Activated CD8-positive, alpha-beta memory T cell treated with anti-CD3 and anti-CD28 coated beads, Interleukin-2, amount 50 U/mL, for 1 hour (primary cell): ENCODE results near the gene GRM4.
"Not testable (repeated sequence)": the region's sequence is repeated elsewhere in the genome, so short reads cannot be mapped to it uniquely, and the experiment has no call there.

ENCODE experiments used
- DNase-seq: peaks from one replicate; pipeline ENCODE4 v3.0.0-alpha.2; 2020; ENCODE audit errors: extremely low read depth

The GRM4 gene

GRCh38 chr6:34045771-34046170 lies 100.1 kb downstream of the GRM4 start:
- no peak for DNase-seq

- DNase-seq = no peak
These were observed 100.8 kb downstream of the GRM4 start for GRCh38 chr6:34044945-34045595.

GRCh38 chr6:34043359-34043758 lies 102.5 kb downstream of the GRM4 start:
- no peak for DNase-seq

GRCh38 chr6:34041998-34042397 lies 103.9 kb downstream of the GRM4 start:
- not testable (repeated sequence) for DNase-seq

GRCh38 chr6:34041385-34041784 lies 104.5 kb downstream of the GRM4 start:
- no peak for DNase-seq

- DNase-seq = no peak
These were observed 105.9 kb downstream of the GRM4 start for GRCh38 chr6:34039943-34040342.

- DNase-seq = no peak
These were observed 108.7 kb downstream of the GRM4 start for GRCh38 chr6:34037151-34037550.

GRCh38 chr6:34036357-34037069 lies 109.4 kb downstream of the GRM4 start:
- DNase-seq = no peak

- no peak for DNase-seq
These were observed 110.1 kb downstream of the GRM4 start for GRCh38 chr6:34035704-34036356.

- DNase-seq = no peak
These were observed 110.7 kb downstream of the GRM4 start for GRCh38 chr6:34035161-34035560.

GRCh38 chr6:34032856-34033255 lies 113.0 kb downstream of the GRM4 start:
- no peak for DNase-seq

GRCh38 chr6:34031625-34032383 lies 114.1 kb downstream of the GRM4 start:
- DNase-seq = no peak

- DNase-seq = no peak
These were observed 114.9 kb downstream of the GRM4 start for GRCh38 chr6:34030831-34031624.

- DNase-seq = no peak
These were observed 116.2 kb downstream of the GRM4 start for GRCh38 chr6:34029489-34030280.

GRCh38 chr6:34028691-34029360 lies 117.1 kb downstream of the GRM4 start:
- DNase-seq = no peak

- no peak for DNase-seq
These were observed 117.9 kb downstream of the GRM4 start for GRCh38 chr6:34027939-34028441.

GRCh38 chr6:34027445-34027936 lies 118.4 kb downstream of the GRM4 start:
- DNase-seq = peak; percentile 17

GRCh38 chr6:34025861-34026260 lies 120.0 kb downstream of the GRM4 start:
- no peak for DNase-seq

GRCh38 chr6:34025112-34025807 lies 120.6 kb downstream of the GRM4 start:
- no peak for DNase-seq
